HG03342 (cell line): Measurements from ENCODE around the gene CCDC159.

ENCODE experiments used
- ATAC-seq: cut with Tn5 transposase; IDR thresholded peaks from one replicate; pipeline ENCODE4 v1.9.1; 2021; ENCODE audit warnings: mild to moderate bottlenecking, moderate library complexity; ENCODE audit not compliant: unreplicated experiment

CCDC159 gene

DNA sequence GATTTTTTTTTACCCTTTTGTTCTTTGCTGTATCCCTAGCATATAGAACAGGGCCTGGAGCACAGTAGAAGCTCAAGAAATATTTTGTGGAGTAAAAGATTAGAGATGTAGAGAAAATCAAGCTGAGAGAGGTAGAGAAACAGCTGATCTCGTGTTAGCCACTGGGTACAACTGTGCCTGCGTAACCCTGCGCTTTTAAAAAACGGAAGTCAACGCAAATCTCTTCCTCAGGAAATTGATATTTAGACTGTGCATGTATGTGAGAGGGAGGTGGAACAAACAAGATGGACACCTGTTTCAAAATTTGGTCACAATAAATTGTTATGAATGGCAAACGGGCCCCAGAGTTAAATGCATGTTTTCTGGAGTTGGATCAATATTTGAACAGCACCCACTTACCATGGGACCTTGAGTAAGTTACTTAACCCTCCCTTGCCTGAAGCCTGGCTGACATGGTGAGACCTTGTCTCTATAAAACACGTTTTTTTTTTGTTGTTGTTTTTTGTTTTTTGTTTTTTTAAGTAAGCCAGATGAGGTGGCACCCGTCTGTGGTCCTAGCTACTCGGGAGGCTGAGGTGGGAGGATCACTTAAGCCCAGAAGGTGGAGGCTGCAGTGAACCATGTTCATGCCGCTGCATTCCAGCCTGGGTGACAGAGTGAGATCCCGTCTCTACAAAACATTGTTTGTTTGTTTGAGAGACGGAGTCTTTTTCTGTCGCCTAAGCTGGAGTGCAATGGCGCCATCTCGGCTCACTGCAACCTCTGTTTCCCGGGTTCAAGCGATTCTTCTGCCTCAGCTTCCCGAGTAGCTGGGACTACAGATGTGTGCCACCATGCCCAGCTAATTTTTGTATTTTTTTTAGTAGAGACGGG is 41.1 kb downstream of the CCDC159 start:
- no peak for ATAC-seq

DNA sequence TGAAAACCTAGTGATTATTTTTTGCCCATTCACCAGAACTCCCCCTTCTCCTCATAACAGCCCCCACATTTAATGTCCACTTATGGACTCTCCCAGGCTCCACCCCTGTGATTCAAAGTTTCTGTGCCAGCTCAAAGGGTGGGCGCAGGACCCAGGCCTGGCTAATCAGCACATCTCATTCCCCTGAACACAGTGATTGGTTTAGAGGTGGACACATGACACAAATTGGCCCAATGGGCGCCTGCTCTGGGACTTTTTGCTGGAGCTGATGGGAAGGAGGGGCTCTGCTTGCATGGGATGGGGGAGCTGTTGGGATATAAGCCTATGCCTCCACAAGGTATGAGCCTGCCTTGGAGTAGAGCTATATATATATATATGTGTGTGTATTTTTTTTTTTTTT is 44.0 kb downstream of the CCDC159 start:
- no peak for ATAC-seq

- no peak for ATAC-seq
These were observed 44.8 kb downstream of the CCDC159 start for GRCh38 chr19:11390933-11391680.

- no peak for ATAC-seq
These were observed 50.8 kb downstream of the CCDC159 start for GRCh38 chr19:11397089-11397610.

DNA sequence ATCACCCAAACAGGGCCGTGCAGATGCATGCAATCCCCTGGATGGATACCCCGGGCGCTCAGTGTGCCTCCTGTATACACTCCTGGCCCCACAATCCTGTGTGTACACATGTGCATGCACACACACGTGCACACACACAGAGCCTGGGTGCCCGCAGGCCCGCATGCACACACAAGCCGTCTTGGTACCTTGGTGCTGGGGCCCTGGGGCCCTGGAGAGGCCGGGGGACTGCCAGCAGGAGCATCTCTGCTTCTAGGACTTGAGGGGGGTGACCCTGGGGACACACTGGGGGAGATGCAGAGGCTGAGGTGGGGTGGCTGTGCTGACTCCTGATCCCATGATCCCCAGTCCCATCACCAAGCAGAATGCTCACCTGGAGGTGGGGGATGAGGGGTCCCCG is 53.3 kb downstream of the CCDC159 start:
- no peak for ATAC-seq

GRCh38 chr19:11400798-11401197 is 54.5 kb downstream of the CCDC159 start:
- ATAC-seq: no peak

DNA sequence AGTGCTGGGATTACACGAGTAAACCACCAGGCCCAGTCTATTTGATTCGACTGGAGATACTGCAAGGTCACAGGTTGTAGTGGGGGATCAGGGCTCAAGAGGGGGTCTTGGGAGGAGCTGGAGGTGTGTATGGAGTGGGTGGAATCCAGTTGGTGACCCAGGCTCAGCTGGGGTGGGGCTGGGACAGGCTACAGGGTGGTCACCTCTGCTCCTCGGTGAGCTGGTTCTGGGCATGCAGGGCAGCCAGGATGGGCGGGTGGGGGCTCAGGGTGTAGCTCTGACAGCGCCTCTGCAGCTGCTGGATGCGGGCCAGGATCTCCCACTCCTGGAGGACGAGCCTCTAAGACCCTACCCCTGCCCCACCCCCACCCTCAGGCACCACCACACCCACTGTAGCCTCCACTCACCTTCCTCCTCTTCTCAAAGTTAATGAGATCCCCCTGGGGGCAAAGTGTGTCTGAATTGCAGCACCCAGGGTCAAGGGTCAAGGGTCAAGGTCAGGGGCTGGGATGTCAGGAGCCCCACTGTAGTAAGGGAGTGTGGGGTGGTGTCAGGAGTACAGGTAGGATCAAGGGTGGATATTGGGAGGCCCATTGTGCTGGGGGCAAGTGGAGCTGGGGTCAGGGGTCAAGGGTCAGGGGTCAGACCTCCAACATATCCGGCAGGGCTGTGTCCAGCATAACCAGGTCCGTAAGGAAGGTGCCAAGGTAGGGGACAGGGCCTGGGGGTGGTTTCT is 55.7 kb downstream of the CCDC159 start:
- ATAC-seq: no peak
